ENCODE results near the gene UPF3A.
A peak's percentile ranks its signal among the peaks of the same experiment; 100 is the strongest.

Gene UPF3A

GRCh38 chr13:114285166-114285808, 3.9 kb downstream of the UPF3A start:
- H3K4me3 ChIP-seq (ENCODE audit: low read depth, low read length), result no peak overlapping the region
- no peak for DNase-seq (ENCODE audit: low read depth)
- TF ChIP-seq, protein P1, sequence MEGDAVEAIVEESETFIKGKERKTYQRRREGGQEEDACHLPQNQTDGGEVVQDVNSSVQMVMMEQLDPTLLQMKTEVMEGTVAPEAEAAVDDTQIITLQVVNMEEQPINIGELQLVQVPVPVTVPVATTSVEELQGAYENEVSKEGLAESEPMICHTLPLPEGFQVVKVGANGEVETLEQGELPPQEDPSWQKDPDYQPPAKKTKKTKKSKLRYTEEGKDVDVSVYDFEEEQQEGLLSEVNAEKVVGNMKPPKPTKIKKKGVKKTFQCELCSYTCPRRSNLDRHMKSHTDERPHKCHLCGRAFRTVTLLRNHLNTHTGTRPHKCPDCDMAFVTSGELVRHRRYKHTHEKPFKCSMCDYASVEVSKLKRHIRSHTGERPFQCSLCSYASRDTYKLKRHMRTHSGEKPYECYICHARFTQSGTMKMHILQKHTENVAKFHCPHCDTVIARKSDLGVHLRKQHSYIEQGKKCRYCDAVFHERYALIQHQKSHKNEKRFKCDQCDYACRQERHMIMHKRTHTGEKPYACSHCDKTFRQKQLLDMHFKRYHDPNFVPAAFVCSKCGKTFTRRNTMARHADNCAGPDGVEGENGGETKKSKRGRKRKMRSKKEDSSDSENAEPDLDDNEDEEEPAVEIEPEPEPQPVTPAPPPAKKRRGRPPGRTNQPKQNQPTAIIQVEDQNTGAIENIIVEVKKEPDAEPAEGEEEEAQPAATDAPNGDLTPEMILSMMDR (conservative IDR thresholded peaks at IDR 0.05; ENCODE audit: low read depth, low read length), result no peak

GRCh38 chr13:114286808-114287207, 5.4 kb downstream of the UPF3A start:
- peak; percentile 28 for DNase-seq (ENCODE audit: low read depth)
- TF ChIP-seq, protein P1 (conservative IDR thresholded peaks at IDR 0.05; ENCODE audit: low read depth, low read length), result no peak
- H3K4me3 ChIP-seq (ENCODE audit: low read depth, low read length), result no peak overlapping the region

DNA sequence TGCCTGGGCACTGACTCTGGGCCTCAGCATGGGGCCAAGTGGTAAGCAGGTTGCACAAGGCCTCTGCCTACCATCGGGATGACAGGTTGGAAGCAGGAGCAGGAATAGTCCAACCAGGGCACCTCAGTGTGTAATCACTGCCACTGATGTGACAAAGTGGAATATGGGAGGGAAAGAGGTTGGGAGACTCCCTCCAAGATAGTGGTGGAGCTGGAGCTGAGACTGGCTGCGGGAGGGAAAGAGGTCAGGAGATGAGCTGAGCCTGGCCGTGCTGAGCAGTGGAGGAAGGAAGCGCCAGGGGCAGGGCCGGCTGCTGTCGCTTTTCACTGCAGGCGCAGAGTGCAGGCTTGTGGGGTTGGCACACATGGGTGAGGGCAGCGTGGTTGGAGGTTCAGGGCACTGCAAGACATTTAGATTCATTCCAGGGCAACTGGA, 6.8 kb downstream of the UPF3A start:
- TF ChIP-seq, protein P1 (conservative IDR thresholded peaks at IDR 0.05; ENCODE audit: low read depth, low read length), result no peak
- H3K4me3 ChIP-seq (ENCODE audit: low read depth, low read length), result no peak overlapping the region
- DNase-seq (ENCODE audit: low read depth), result no peak

DNA sequence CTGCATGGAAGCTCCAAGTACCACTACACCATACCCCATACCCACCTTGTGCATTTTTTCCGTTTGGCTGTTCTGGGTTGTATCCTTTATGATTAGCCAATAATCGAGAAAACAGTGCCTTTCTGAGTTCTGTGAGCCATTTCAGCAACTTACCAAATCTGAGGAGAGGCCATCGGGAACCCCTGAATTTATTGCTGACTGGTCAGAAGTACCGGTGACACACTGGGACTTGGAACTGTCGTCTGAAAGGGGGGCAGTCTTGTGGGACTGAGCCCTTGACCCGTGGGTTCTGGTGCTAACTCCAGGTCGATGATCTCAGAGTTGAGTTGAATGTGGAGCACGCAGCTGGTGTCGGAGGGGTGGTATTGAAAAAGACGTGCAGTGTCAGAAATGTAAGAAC, 15.0 kb downstream of the UPF3A start:
- no peak for DNase-seq (ENCODE audit: low read depth)
- H3K4me3 ChIP-seq (ENCODE audit: low read depth, low read length), result no peak overlapping the region
- TF ChIP-seq, protein P1 (conservative IDR thresholded peaks at IDR 0.05; ENCODE audit: low read depth, low read length), result no peak

- no peak for DNase-seq (ENCODE audit: low read depth)
- H3K4me3 ChIP-seq (ENCODE audit: low read depth, low read length), result no peak overlapping the region
- TF ChIP-seq, protein P1 (conservative IDR thresholded peaks at IDR 0.05; ENCODE audit: low read depth, low read length), result no peak
Observed at GRCh38 chr13:114296902-114297301, 15.5 kb downstream of the UPF3A start.

DNA sequence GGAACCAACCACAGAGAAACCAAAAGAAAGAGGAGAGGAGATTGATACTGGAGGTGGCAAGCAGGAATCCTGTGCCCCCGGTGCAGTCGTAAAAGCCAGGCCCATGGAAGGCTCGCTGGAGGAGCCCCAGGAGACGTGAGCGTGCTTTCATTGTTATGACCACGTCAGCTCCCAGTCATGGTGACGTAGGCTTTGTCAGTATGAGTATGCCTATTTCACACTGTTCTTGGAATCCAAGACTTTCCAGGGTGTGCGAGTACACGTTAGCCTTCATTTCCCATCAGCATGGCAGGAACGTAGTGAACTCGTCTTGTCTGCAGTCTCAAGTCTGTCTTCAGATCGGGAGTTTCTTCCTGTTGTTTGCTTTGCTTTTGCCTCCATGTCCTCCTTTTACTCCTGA, 17.5 kb downstream of the UPF3A start:
- DNase-seq (ENCODE audit: low read depth), result no peak
- TF ChIP-seq, protein P1 (conservative IDR thresholded peaks at IDR 0.05; ENCODE audit: low read depth, low read length), result no peak
- no peak overlapping the region for H3K4me3 ChIP-seq (ENCODE audit: low read depth, low read length)

GRCh38 chr13:114299604-114300305, 18.4 kb downstream of the UPF3A start:
- DNase-seq (ENCODE audit: low read depth), result no peak
- no peak overlapping the region for H3K4me3 ChIP-seq (ENCODE audit: low read depth, low read length)
- TF ChIP-seq, protein P1 (conservative IDR thresholded peaks at IDR 0.05; ENCODE audit: low read depth, low read length), result no peak

Measured in choroid plexus epithelial cell (primary cell).